ENCODE measurements around the gene MAFG. TPM values are rescaled to one million over a fixed set of nuclear protein-coding genes. Genes with fewer than 3 reads are reported as not detected.

MAFG gene
- total and polyA plus RNA-seq, 2 of the 13 experiments (the other 11 are each of a cell fraction or from before 2014, with no cell fraction given), result 14.5 to 20.0 TPM

DNA sequence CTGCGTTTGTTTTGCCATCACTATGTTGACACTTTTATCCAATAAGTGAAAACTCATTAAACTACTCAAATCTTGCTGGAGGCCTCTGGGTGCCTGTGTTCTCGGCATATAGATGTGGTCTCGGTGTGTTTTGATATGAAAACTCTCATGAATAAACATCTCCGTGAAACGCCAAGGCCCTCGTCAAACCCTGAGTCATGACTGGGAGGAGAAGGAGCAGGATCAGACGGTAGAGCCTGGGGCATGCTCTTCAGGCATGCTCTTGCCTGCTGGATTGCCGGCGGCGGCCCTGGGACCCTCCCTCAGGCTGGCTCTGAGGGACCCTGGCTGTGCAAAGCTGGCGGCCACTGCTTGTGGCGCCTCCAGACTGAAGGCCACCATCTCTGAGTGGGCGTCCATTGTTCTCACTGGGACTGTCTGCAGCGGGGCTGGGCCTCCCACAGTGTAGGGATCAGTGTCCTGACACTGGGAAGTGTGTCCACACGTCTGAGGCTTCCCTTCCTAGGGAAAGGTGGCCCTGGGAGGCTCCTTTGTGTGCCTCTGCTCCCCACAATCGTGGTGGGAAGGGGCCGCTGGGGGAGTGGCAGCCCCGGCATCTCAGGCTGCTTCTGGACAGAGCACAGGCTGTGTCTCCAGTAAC lies 27.2 kb downstream of the MAFG start (continued):
- TF ChIP-seq, protein P1, sequence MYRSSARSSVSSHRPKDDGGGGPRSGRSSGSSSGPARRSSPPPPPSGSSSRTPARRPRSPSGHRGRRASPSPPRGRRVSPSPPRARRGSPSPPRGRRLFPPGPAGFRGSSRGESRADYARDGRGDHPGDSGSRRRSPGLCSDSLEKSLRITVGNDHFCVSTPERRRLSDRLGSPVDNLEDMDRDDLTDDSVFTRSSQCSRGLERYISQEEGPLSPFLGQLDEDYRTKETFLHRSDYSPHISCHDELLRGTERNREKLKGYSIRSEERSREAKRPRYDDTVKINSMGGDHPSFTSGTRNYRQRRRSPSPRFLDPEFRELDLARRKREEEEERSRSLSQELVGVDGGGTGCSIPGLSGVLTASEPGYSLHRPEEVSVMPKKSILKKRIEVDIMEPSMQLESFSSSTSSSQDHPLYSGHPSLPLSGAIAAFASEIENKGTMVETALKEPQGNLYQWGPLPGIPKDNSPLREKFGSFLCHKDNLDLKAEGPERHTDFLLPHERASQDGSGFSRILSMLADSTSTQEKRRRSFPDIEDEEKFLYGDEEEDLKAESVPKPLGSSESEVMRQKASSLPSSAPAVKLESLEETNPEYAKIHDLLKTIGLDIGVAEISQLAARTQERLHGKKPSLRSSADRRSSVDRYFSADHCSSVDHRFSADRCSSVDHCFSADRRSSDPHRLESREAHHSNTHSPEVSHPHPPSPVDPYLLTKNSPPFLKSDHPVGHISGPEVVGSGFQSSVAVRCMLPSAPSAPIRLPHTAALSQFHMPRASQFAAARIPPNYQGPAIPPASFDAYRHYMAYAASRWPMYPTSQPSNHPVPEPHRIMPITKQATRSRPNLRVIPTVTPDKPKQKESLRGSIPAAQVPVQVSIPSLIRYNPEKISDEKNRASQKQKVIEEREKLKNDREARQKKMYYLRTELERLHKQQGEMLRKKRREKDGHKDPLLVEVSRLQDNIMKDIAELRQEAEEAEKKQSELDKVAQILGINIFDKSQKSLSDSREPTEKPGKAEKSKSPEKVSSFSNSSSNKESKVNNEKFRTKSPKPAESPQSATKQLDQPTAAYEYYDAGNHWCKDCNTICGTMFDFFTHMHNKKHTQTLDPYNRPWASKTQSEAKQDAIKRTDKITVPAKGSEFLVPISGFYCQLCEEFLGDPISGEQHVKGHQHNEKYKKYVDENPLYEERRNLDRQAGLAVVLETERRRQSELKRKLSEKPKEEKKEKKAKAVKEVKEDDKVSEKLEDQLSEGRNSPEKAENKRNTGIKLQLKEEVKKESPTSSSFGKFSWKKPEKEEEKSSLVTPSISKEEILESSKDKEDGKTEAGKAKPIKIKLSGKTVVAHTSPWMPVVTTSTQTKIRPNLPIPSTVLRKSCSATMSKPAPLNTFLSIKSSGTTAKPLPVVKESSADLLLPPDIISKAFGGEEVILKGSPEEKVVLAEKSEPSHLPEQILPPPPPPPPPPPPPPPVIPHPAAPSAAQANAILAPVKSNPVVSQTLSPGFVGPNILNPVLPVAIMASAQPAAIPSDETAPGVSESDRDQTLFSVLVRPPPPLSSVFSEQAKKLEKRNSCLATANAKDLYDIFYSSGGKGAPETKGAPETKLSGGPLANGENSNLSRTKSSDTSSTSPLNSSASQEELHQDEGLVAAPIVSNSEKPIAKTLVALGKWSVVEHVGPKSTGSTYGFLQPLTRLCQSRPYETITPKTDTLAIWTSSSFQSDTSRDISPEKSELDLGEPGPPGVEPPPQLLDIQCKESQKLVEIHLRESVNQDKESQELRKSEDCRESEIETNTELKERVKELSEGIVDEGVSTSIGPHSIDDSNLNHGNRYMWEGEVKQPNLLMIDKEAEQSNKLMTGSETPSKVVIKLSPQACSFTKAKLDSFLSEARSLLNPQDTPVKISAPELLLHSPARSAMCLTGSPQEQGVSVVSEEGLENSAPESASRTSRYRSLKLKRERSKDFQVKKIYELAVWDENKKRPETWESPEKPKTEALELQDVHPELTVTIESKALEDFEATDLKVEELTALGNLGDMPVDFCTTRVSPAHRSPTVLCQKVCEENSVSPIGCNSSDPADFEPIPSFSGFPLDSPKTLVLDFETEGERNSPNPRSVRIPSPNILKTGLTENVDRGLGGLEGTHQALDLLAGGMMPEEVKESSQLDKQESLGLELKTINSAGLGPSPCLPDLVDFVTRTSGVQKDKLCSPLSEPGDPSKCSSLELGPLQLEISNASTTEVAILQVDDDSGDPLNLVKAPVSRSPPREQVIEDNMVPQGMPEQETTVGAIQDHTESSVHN (CRISPR knock-in tag; IDR thresholded peaks at IDR 0.05), result 0 out of 2 replicates have a peak, but pooled peaks have one; percentile 10
- no peak for TF ChIP-seq CENPT (CRISPR knock-in tag; IDR thresholded peaks at IDR 0.05; ENCODE audit: low read depth)
- 0 out of 2 replicates have a peak, but pooled peaks have one; percentile 27 for TF ChIP-seq PAF1 (CRISPR knock-in tag; IDR thresholded peaks at IDR 0.05)
- peak; percentile 92 for TF ChIP-seq AGO2 (optimal IDR thresholded peaks at IDR 0.05; ENCODE audit: low read depth, low read length)
- TF ChIP-seq, protein P2, sequence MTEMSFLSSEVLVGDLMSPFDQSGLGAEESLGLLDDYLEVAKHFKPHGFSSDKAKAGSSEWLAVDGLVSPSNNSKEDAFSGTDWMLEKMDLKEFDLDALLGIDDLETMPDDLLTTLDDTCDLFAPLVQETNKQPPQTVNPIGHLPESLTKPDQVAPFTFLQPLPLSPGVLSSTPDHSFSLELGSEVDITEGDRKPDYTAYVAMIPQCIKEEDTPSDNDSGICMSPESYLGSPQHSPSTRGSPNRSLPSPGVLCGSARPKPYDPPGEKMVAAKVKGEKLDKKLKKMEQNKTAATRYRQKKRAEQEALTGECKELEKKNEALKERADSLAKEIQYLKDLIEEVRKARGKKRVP (CRISPR knock-in tag; IDR thresholded peaks at IDR 0.05), result no peak
- TF ChIP-seq ZNF138 (CRISPR knock-in tag; IDR thresholded peaks at IDR 0.05; ENCODE audit: low read depth), result no peak
- TF ChIP-seq POLR2AphosphoS5 (IDR thresholded peaks at IDR 0.05; ENCODE audit: low read depth, low read length), result peak; percentile 24; the same call in 1 of the 2 replicates
- TF ChIP-seq AGO1 (IDR thresholded peaks at IDR 0.05; ENCODE audit: low read depth, low read length, poor library complexity, severe bottlenecking), result peak; percentile 96
- 0 out of 2 replicates have a peak, but pooled peaks have one; percentile 43 for TF ChIP-seq ARNT2 (CRISPR knock-in tag; IDR thresholded peaks at IDR 0.05; ENCODE audit: low read depth)
- peak in 1 of 2 experiments; percentile 57; a peak in 2 of 4 replicates for TF ChIP-seq POLR2A (IDR thresholded peaks at IDR 0.05; ENCODE audit: insufficient read depth in 1 of 2, low read depth in 2 of 2, low read length in 2 of 2)
- TF ChIP-seq, protein P3, sequence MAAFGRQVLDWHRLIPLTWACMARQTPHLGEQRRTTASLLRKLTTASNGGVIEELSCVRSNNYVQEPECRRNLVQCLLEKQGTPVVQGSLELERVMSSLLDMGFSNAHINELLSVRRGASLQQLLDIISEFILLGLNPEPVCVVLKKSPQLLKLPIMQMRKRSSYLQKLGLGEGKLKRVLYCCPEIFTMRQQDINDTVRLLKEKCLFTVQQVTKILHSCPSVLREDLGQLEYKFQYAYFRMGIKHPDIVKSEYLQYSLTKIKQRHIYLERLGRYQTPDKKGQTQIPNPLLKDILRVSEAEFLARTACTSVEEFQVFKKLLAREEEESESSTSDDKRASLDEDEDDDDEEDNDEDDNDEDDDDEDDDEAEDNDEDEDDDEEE (CRISPR knock-in tag; IDR thresholded peaks at IDR 0.05), result no peak
- no peak for TF ChIP-seq SOX6 (IDR thresholded peaks at IDR 0.05)
- 0 out of 2 replicates have a peak, but pooled peaks have one; percentile 8 for TF ChIP-seq SOX6 (CRISPR knock-in tag; IDR thresholded peaks at IDR 0.05)
- TF ChIP-seq ZNF747 (CRISPR knock-in tag; IDR thresholded peaks at IDR 0.05; ENCODE audit: borderline replicate concordance), result 0 out of 2 replicates have a peak, but pooled peaks have one; percentile 29
- TF ChIP-seq ZFY (CRISPR knock-in tag; IDR thresholded peaks at IDR 0.05), result peak; percentile 19; the same call in 1 of the 2 replicates
- peak; percentile 49 for TF ChIP-seq POLR2G (IDR thresholded peaks at IDR 0.05; ENCODE audit: low read depth, low read length)
- peak; percentile 3 for TF ChIP-seq RBM22 (optimal IDR thresholded peaks at IDR 0.05; ENCODE audit: low read length)

Measured in HepG2 (cell line).